ENCODE results near the gene INVS.
"Not testable (repeated sequence)": the region's sequence is repeated elsewhere in the genome, so short reads cannot be mapped to it uniquely, and the experiment has no call there.

Gene INVS

GRCh38 chr9:100098887-100099721 lies at the start of gene INVS, which contains the start of gene ERP44:
Gene INVS, plus strand, starts transcription at chr9:100099243. Its CDS starts 5,279 bp downstream, at chr9:100104522.
Gene ERP44, minus strand, starts transcription at chr9:100099000. Its CDS starts 160 bp downstream, at chr9:100098840.
- peak; percentile 91 for DNase-seq (ENCODE audit: low read depth)

DNA sequence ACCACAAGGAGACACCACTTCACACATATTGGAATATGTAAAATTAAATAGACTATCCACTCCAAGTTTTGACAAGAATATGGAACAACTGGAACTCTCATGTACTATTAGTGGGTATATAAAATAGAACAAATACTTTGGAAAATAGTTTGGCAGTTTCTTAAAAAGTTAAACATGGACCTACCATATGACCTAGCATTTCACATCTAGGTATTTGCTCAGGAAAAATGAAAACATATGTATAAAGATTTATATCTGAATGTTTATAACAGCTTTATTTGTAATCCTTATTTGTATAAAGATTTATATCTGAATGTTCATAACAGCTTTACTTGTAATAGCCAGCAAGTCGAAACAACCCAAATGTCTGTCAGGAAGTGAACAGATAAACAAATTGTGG lies 49.5 kb upstream of the INVS start:
- no peak for DNase-seq (ENCODE audit: low read depth)

GRCh38 chr9:100052375-100052774 lies 46.7 kb upstream of the INVS start:
- DNase-seq (ENCODE audit: low read depth), result no peak

DNA sequence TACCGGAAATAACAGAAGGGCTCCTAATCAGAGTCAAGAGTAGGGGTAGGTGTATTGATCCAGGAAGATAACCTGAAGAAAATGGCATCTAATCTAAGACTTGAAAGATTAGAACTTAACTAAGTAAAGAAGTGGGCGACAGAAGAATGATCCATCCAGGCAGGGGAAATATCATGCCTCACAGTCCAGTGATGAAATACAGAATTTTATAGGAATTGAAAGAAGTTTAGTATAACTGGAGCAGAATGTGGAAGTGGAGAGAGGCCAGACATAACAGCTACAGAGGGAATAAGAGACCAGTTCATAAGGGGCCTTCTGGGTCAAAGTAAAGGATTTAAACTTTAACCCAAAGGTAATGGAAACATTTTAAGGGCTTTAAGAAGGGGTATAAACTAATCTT lies 42.5 kb upstream of the INVS start:
- DNase-seq (ENCODE audit: low read depth), result no peak

DNA sequence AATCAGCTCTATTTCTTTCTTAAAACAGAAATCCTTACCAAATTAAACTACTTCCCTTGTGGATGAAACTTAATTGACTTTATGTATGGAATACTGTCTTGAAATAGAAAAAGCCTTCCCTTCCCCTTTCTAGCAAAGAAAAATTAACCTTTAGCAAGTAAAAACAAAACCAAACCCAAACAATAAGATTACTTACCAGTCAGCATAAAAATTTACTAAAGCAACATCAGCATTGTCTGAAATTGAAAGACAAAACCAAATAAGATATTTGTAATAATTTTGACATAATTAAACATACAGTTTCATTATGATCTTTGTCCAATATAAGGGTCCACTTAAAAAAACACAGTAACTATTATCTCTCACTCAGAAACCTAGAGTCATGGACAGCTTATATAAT lies 41.4 kb upstream of the INVS start:
- DNase-seq (ENCODE audit: low read depth), result no peak

GRCh38 chr9:100058699-100059579 lies 40.1 kb upstream of the INVS start:
- no peak for DNase-seq (ENCODE audit: low read depth)

GRCh38 chr9:100062683-100063082 lies 36.4 kb upstream of the INVS start:
- not testable (repeated sequence) for DNase-seq (ENCODE audit: low read depth)

GRCh38 chr9:100063185-100063584 lies 35.9 kb upstream of the INVS start:
- no peak for DNase-seq (ENCODE audit: low read depth)

GRCh38 chr9:100064872-100065581 lies 34.0 kb upstream of the INVS start:
- DNase-seq (ENCODE audit: low read depth), result no peak

- DNase-seq (ENCODE audit: low read depth), result no peak
Measured at GRCh38 chr9:100066539-100066938, 32.5 kb upstream of the INVS start.

DNA sequence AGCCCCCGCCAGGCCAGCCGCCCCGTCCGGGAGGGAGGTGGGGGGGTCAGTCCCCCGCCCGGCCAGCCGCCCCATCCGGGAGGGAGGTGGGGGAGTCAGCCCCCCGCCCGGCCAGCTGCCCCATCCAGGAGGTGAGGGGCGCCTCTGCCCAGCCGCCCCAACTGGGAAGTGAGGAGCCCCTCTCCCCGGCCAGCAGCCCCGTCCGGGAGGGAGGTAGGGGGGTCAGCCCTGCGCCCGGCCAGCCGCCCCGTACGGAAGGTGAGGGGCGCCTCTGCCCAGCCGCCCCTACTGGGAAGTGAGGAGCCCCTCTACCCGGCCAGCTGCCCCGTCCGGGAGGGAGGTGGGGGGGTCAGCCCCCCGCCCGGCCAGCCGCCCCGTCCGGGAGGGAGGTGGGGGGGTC lies 31.1 kb upstream of the INVS start:
- DNase-seq (ENCODE audit: low read depth), result not testable (repeated sequence)

GRCh38 chr9:100069068-100069467 lies 30.0 kb upstream of the INVS start:
- DNase-seq (ENCODE audit: low read depth), result not testable (repeated sequence)

DNA sequence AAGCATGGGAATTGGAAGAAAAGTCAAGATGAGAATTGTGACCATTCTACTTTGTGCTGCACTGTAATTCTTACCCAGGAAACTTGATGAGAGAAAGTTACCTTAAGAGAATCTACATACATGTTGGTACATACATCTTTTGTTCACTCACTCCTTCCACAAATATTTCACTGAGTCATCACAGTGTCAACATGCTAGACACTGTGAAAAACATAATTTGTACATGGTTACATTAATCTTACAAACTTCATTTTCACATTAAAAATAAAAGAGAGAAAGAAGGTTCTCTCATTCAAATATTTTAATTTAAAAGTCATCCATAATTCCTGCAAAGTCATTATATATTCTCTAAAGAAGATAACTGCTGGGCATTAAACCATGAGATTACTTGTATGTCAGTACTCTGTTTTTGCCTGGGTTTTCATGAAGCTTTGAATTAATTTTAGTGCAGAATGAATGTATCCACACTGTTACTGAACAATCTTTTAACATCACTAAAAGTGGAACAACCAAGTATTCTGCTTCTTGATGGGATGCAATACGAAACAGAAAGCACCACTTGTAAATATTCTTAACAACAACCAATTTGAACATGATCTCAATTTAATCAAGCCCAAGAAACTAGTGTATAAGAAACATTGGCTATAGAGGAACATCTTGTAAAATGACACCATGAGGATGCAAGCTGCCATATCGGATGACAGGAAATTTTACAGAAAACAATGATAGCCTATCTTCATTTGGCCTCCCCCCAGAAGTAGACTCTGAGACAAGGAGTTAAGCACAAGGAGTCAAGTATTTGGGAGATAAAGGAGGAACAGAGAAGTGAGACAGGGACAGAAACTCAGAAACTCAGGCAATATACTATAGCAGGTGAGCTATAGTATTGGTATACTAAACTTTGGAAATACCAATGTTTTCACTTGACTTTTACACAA lies 28.7 kb upstream of the INVS start:
- no peak for DNase-seq (ENCODE audit: low read depth)

DNA sequence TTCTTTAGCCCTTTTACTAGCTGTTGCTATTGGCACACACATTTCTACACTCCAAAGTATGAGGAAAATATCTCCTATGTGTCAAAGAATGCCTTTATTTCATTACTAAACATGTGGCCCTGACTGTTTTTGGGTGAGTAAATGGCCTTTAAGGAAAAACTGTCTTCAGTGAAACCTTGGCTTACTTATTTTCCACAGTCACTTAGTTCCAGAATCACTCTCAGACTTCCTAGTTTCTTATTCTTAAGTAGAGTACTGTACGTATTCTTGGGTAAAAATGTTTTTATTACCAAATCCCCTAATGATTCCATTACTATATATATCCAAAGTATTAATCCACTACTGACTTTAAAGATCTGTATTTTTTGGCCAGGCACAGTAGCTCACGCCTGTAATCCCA lies 27.8 kb upstream of the INVS start:
- DNase-seq (ENCODE audit: low read depth), result no peak

GRCh38 chr9:100072805-100073204 lies 26.2 kb upstream of the INVS start:
- DNase-seq (ENCODE audit: low read depth), result no peak

DNA sequence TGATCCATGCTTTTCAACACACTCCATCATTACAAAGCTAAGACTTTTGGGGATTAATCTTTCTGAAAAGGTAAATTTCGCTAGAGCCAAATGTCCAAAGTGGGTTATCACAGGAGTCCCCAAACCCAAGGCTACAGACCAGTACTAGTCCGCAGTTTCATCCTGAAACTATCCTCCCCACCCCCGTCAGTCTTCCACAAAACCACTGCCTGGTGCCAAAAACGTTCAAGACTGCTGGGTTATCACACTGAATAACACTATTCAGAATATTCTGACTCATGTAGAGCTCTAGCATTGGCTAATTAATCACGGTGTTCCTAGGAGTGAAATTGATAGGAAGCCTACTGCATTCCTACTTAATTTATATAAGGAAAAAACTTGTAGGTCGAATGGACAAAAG lies 24.9 kb upstream of the INVS start:
- DNase-seq (ENCODE audit: low read depth), result no peak

- DNase-seq (ENCODE audit: low read depth), result no peak
Measured at GRCh38 chr9:100074989-100075388, 24.1 kb upstream of the INVS start.

- not testable (repeated sequence) for DNase-seq (ENCODE audit: low read depth)
Measured at GRCh38 chr9:100076256-100076655, 22.8 kb upstream of the INVS start.

DNA sequence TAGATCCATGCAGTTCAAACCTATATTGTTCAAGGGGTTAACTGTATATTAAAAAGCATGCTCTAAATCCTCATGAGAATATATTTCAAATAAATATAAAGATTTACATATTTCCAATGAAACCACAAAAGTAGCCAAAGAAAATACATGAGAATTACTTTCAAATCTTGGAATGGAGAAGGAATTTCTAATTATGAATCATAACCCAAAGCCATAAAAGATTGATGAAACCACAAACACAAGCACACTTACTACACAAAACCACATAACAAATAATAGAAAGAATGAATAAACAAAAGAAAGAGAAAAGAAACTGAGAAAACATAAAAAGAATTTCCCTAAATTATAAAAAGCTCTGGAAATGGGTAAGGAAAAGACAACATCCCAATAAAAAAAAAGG lies 16.3 kb upstream of the INVS start:
- DNase-seq (ENCODE audit: low read depth), result no peak

GRCh38 chr9:100083448-100084127 lies 15.5 kb upstream of the INVS start:
- no peak for DNase-seq (ENCODE audit: low read depth)

GRCh38 chr9:100084128-100084453 lies 15.0 kb upstream of the INVS start:
- no peak for DNase-seq (ENCODE audit: low read depth)

Data from stimulated activated CD8-positive, alpha-beta memory T cell treated with anti-CD3 and anti-CD28 coated beads, Interleukin-12 subunit alpha, Interleukin-12 subunit beta, amount 100 ng/mL, for 4 hours (primary cell).